ENCODE data around the gene FBXO45. TPM values are rescaled to one million over a fixed set of nuclear protein-coding genes. Genes with fewer than 3 reads are reported as not detected.

Gene FBXO45
- total and polyA plus RNA-seq, 11 donors = 2.1 to 10.8 (median 6.6) TPM

- Histone ChIP-seq H3K27ac (no peak overlapping the region), H3K4me1 (peaks cover 0 to 6% (median 0%) of the 10 kb centered on the region in 12 donors), H3K4me3 (no peak overlapping the region), H3K36me3 (peaks cover 0 to 17% (median 9%) of the 10 kb centered on the region in 9 donors), H3K27me3 (no peaks in the 10 kb centered on the region), H3K9me3 (no peaks in the 10 kb centered on the region)
- intact Hi-C loops (cut with DNase I) = no loop called here
- 95 to 98% (median 96%) methylated on average over 5 of the region's 5 CpGs for WGBS, 4 donors
- no peak for TF ChIP-seq POLR2A (IDR thresholded peaks at IDR 0.05)
- no peak for TF ChIP-seq CTCF (IDR thresholded peaks at IDR 0.05)
- no peak for DNase-seq
- ATAC-seq = no peak
Observed at GRCh38 chr3:196552253-196552652, 16.2 kb upstream of the FBXO45 start.

DNA sequence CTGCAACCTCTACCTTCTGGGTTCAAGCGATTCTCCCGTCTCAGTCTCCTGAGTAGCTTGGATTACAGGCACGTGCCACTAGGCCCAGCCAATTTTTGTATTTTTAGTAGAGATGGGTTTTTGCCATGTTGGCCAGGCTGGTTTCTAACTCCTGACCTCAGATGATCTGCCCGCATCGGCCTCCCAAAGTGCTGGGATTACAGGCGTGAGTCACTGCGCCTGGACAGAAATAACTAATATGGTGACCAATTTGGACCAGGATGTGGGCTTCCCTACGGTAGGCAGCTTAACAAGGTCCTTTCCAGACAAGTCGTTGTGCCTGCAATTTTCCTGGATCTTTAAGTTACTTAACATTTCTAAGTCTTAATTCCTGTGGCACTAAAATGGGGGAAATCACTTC lies 14.9 kb upstream of the FBXO45 start:
- H3K4me1 ChIP-seq = peaks cover 0 to 6% (median 0%) of the 10 kb centered on the region in 12 donors
- no peak overlapping the region for H3K4me3 ChIP-seq
- H3K9me3 ChIP-seq = no peaks in the 10 kb centered on the region
- H3K27ac ChIP-seq = peak overlapping the region in 1 of 12 donors; percentile 0
- no peak for ATAC-seq
- TF ChIP-seq POLR2A (IDR thresholded peaks at IDR 0.05) (no peak), CTCF (IDR thresholded peaks at IDR 0.05) (no peak)
- H3K36me3 ChIP-seq = peaks cover 0 to 19% (median 9%) of the 10 kb centered on the region in 9 donors
- intact Hi-C loops (cut with DNase I) = no loop called here
- no peak for DNase-seq
- 89 to 96% (median 91%) methylated on average over 9 of the region's 9 CpGs for WGBS, 4 donors
- no peaks in the 10 kb centered on the region for H3K27me3 ChIP-seq

DNA sequence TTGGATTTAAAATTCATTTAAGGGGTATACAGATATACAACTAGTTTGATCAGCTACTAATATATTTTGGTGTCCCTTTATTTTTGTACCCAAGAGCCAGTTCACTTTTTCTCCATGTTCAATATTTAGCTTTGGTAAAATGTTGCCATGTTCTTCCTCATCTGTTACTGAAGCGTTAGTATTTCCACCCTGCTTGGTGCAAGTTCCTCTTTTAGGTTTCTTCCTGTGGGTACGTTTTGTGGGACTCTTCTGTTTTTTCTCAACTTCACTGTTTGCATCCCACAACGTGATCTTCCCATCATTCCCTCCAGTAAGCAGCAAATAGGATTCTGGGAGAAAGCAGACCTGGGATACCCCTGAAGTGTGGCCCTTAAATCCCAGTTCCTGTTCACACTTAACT lies 14.3 kb upstream of the FBXO45 start:
- Histone ChIP-seq H3K9me3 (no peaks in the 10 kb centered on the region), H3K27me3 (no peaks in the 10 kb centered on the region), H3K27ac (peak overlapping the region in 1 of 12 donors; percentile 0), H3K4me3 (no peak overlapping the region), H3K4me1 (peaks cover 0 to 6% (median 0%) of the 10 kb centered on the region in 12 donors), H3K36me3 (peaks cover 0 to 25% (median 12%) of the 10 kb centered on the region in 9 donors)
- intact Hi-C loops (cut with DNase I) = no loop called here
- ATAC-seq (no peak), DNase-seq (no peak)
- 72 to 81% (median 76%) methylated on average over 3 of the region's 3 CpGs for WGBS, 4 donors
- TF ChIP-seq CTCF (IDR thresholded peaks at IDR 0.05) = no peak
- TF ChIP-seq POLR2A (IDR thresholded peaks at IDR 0.05) = no peak

- Histone ChIP-seq H3K27me3 (no peaks in the 10 kb centered on the region), H3K4me1 (peaks cover 0 to 6% (median 0%) of the 10 kb centered on the region in 12 donors), H3K27ac (no peak overlapping the region), H3K9me3 (no peaks in the 10 kb centered on the region), H3K36me3 (peaks cover 0 to 36% (median 14%) of the 10 kb centered on the region in 9 donors), H3K4me3 (no peak overlapping the region)
- TF ChIP-seq POLR2A (IDR thresholded peaks at IDR 0.05) = no peak
- TF ChIP-seq CTCF (IDR thresholded peaks at IDR 0.05) = no peak
- WGBS, 4 donors = 85 to 91% (median 86%) methylated on average over 3 of the region's 3 CpGs
- intact Hi-C loops (cut with DNase I) = no loop called here
- ATAC-seq (no peak), DNase-seq (no peak)
Observed at GRCh38 chr3:196555295-196555694, 13.2 kb upstream of the FBXO45 start.

All from heart left ventricle (tissue), 16 donors.